GM12891 (cell line): ENCODE results near the gene BEND6.

Experiments
- POLR2A ChIP-seq: IDR thresholded peaks from 2 replicates; pipeline ENCODE4 v1.6.1; 2011; ENCODE audit warnings: low read depth, low read length, control low read depth
- POLR2AphosphoS5 ChIP-seq: IDR thresholded peaks from 2 replicates; pipeline ENCODE4 v1.6.1; 2011; ENCODE audit warnings: low read depth, low read length, control low read depth
- SPI1 ChIP-seq: IDR thresholded peaks from 2 replicates; pipeline ENCODE4 v1.6.1; 2011; ENCODE audit warnings: low read depth, low read length, control low read depth
- TAF1 ChIP-seq: IDR thresholded peaks from 2 replicates; pipeline ENCODE4 v1.6.1; 2011; ENCODE audit warnings: low read depth, low read length, control low read depth

- TF ChIP-seq POLR2A (no peak), TAF1 (no peak), SPI1 (no peak), POLR2AphosphoS5 (no peak)
These were observed 7.5 kb downstream of the BEND6 start for GRCh38 chr6:56962441-56962840.
